A549 treated with ZK216348 at 1 μM for 4 hours (cell line): Measurements from ENCODE around the gene CTDP1. TPM values are rescaled to one million over a fixed set of nuclear protein-coding genes. Genes with fewer than 3 reads are reported as not detected.

Source experiments
- total RNA-seq: library from RNA; stranded (reverse); fragments of 200-300 nt; extraction: Qiagen RNA extraction; gene quantifications from 5 replicates; pipeline ENCODE4 v1.2.3, GENCODE V29; 2022; ENCODE audit warnings: low read depth

The CTDP1 gene
- total RNA-seq: 10.3 to 18.1 TPM (median 16.1 TPM) in 5 replicates

GRCh38 chr18:79679552-79680099, at the start of gene CTDP1:
CTDP1 (plus strand) TSS chr18:79679803; CDS start chr18:79679948, 145 bp downstream.

GRCh38 chr18:79797518-79798345, 118.1 kb downstream of the CTDP1 start, which contains the start of gene KCNG2:
KCNG2 (plus strand) TSS chr18:79797938; CDS start chr18:79863668, 65,730 bp downstream.

Other genes starting within 250 kb of the CTDP1 start
- gene KCNG2, start 118.1 kb downstream of the CTDP1 start, total RNA-seq: not detected in 5 replicates